ENCODE data around the gene RABEPK.

- no peak for TF ChIP-seq CTCF (IDR thresholded peaks at IDR 0.05)
- TF ChIP-seq POLR2A (IDR thresholded peaks at IDR 0.05), result no peak
These were observed 38.0 kb downstream of the RABEPK start for GRCh38 chr9:125238127-125238914.
